ENCODE measurements around the gene ZNF831. TPM values are rescaled to one million over a fixed set of nuclear protein-coding genes. Genes with fewer than 3 reads are reported as not detected.
A peak's percentile ranks its signal among the peaks of the same experiment; 100 is the strongest.

The ZNF831 gene
- total RNA-seq, 5 donors from 2014 or later (not counting 1 experiment from before 2014, with no cell fraction given), result 23.1 to 48.0 (median 29.7) TPM

GRCh38 chr20:59195316-59195993 lies 31.8 kb downstream of the ZNF831 start:
- Mint-ChIP-seq H3K27me3 (no peaks in the 10 kb centered on the region), H3K27ac (peak overlapping the region; percentile 39 to 58), H3K9me3 (peaks cover 1 to 10% (median 9%) of the 10 kb centered on the region in 3 donors), H3K36me3 (peaks cover 59% of the 10 kb centered on the region), H3K4me1 (peaks cover 0 to 5% (median 4%) of the 10 kb centered on the region in 3 donors), H3K4me3 (no peak overlapping the region)
- Histone ChIP-seq H3K27ac (ENCODE audit: low read length) (no peak overlapping the region), H3K4me1 (ENCODE audit: control insufficient read depth in 1 of 2, extremely low read depth in 1 of 2, insufficient read depth in 2 of 2, low read length in 2 of 2) (peaks cover 0 to 6% of the 10 kb centered on the region in 2 experiments), H3K4me3 (ENCODE audit: control insufficient read depth in 1 of 2, extremely low read depth in 1 of 2, low read length in 1 of 2) (no peak overlapping the region), H3K27me3 (replicated peaks in 1 of 2; ENCODE audit: control insufficient read depth in 2 of 2, extremely low read depth in 1 of 2, insufficient read depth in 2 of 2, low read length in 1 of 2) (no peaks in the 10 kb centered on the region), H3K9me3 (peaks cover 4% of the 10 kb centered on the region), H3K36me3 (ENCODE audit: control insufficient read depth in 2 of 2, extremely low read depth in 1 of 2, insufficient read depth in 1 of 2, low read length in 1 of 2) (peaks cover 5 to 56% of the 10 kb centered on the region in 2 donors)
- DNase-seq (no peak), ATAC-seq (replicated peaks in 1 of 4) (no peak)
- 91% methylated on average over 15 of the region's 18 CpGs for WGBS (ENCODE audit: insufficient coverage)
- ChIA-PET CTCF (no interaction called here), POLR2A (no interaction called here)

GRCh38 chr20:59204165-59204894 lies 40.7 kb downstream of the ZNF831 start:
- ATAC-seq (replicated peaks in 1 of 4) (no peak), DNase-seq (no peak)
- CTCF ChIA-PET, result interaction anchor here (0.6 to 4.6 kb wide), 4 partner anchors 62 to 172 kb away, joined by 3 to 92 read pairs (median 4); partner anchors contain the start of gene ATP5F1E (in 1 of the 2)
- Mint-ChIP-seq H3K4me3 (no peak overlapping the region), H3K4me1 (peaks cover 38 to 49% (median 41%) of the 10 kb centered on the region in 3 donors), H3K27ac (peak overlapping the region in 1 of 2 donors; percentile 53), H3K36me3 (peaks cover 58% of the 10 kb centered on the region), H3K27me3 (no peaks in the 10 kb centered on the region), H3K9me3 (peaks cover 4 to 13% (median 11%) of the 10 kb centered on the region in 3 donors)
- no peak overlapping the region for H3K27ac ChIP-seq (ENCODE audit: low read length)
- peaks cover 18 to 31% of the 10 kb centered on the region in 2 experiments for H3K4me1 ChIP-seq (ENCODE audit: control insufficient read depth in 1 of 2, extremely low read depth in 1 of 2, insufficient read depth in 2 of 2, low read length in 2 of 2)
- no peak overlapping the region for H3K4me3 ChIP-seq (ENCODE audit: control insufficient read depth in 1 of 2, extremely low read depth in 1 of 2, low read length in 1 of 2)
- H3K36me3 ChIP-seq (ENCODE audit: control insufficient read depth in 2 of 2, extremely low read depth in 1 of 2, insufficient read depth in 1 of 2, low read length in 1 of 2), result peaks cover 0 to 65% of the 10 kb centered on the region in 2 donors
- POLR2A ChIA-PET, result interaction anchor here in 1 of 2 donors (1.0 kb wide), 1 partner anchor 45 kb away, joined by 4 read pairs; no protein-coding TSS in a partner anchor
- H3K9me3 ChIP-seq, result peaks cover 4% of the 10 kb centered on the region
- WGBS (ENCODE audit: insufficient coverage), result 85% methylated on average over 8 of the region's 10 CpGs
- H3K27me3 ChIP-seq (replicated peaks in 1 of 2; ENCODE audit: control insufficient read depth in 2 of 2, extremely low read depth in 1 of 2, insufficient read depth in 2 of 2, low read length in 1 of 2), result no peaks in the 10 kb centered on the region

- peaks cover 18 to 31% of the 10 kb centered on the region in 2 experiments for H3K4me1 ChIP-seq (ENCODE audit: control insufficient read depth in 1 of 2, extremely low read depth in 1 of 2, insufficient read depth in 2 of 2, low read length in 2 of 2)
- H3K4me1 Mint-ChIP-seq, result peaks cover 38 to 49% (median 41%) of the 10 kb centered on the region in 3 donors
- H3K4me3 ChIP-seq (ENCODE audit: control insufficient read depth in 1 of 2, extremely low read depth in 1 of 2, low read length in 1 of 2), result no peak overlapping the region
- H3K36me3 Mint-ChIP-seq, result peaks cover 58% of the 10 kb centered on the region
- H3K4me3 Mint-ChIP-seq, result peak overlapping the region in 1 of 3 donors; percentile 17
- no peaks in the 10 kb centered on the region for H3K27me3 Mint-ChIP-seq
- H3K9me3 ChIP-seq, result peaks cover 2% of the 10 kb centered on the region
- 57% methylated on average over 5 of the region's 6 CpGs for WGBS (ENCODE audit: insufficient coverage)
- peaks cover 4 to 6% (median 5%) of the 10 kb centered on the region in 3 donors for H3K9me3 Mint-ChIP-seq
- H3K27me3 ChIP-seq (replicated peaks in 1 of 2; ENCODE audit: control insufficient read depth in 2 of 2, extremely low read depth in 1 of 2, insufficient read depth in 2 of 2, low read length in 1 of 2), result no peaks in the 10 kb centered on the region
- DNase-seq (peak in 1 of 35 experiments; percentile 41), ATAC-seq (replicated peaks in 1 of 4) (peak in 2 of 4 experiments; percentile 17 to 19)
- no peak overlapping the region for H3K27ac ChIP-seq (ENCODE audit: low read length)
- ChIA-PET POLR2A (interaction anchor here in 1 of 2 donors (1.0 kb wide), 1 partner anchor 46 kb away, joined by 4 read pairs; no protein-coding TSS in a partner anchor), CTCF (interaction anchor here (0.6 to 4.6 kb wide), 4 partner anchors 63 to 173 kb away, joined by 3 to 92 read pairs (median 4); partner anchors contain the start of gene ATP5F1E (in 1 of the 2))
- peaks cover 1 to 67% of the 10 kb centered on the region in 2 donors for H3K36me3 ChIP-seq (ENCODE audit: control insufficient read depth in 2 of 2, extremely low read depth in 1 of 2, insufficient read depth in 1 of 2, low read length in 1 of 2)
- peak overlapping the region; percentile 76 to 82 for H3K27ac Mint-ChIP-seq
Measured at GRCh38 chr20:59205044-59205443, 41.4 kb downstream of the ZNF831 start.

- H3K27ac Mint-ChIP-seq, result peak overlapping the region; percentile 73 to 88
- ChIA-PET CTCF (interaction anchor here (0.7 to 4.6 kb wide), 24 partner anchors 10 to 337 kb away, joined by 3 to 92 read pairs (median 6); partner anchors contain the start of genes ATP5F1E (in 1 of the 2) and ZNF831 (in 1 of the 2)), POLR2A (interaction anchor here (0.5 to 2.1 kb wide), 5 partner anchors 21 to 119 kb away, joined by 3 to 6 read pairs (median 3); no protein-coding TSS in a partner anchor)
- H3K4me1 Mint-ChIP-seq, result peaks cover 36 to 44% (median 41%) of the 10 kb centered on the region in 3 donors
- H3K27ac ChIP-seq (ENCODE audit: low read length), result peak overlapping the region; percentile 30
- WGBS (ENCODE audit: insufficient coverage), result no CpG with 5 or more reads among the region's 2 CpGs
- H3K36me3 ChIP-seq (ENCODE audit: control insufficient read depth in 2 of 2, extremely low read depth in 1 of 2, insufficient read depth in 1 of 2, low read length in 1 of 2), result peaks cover 4 to 74% of the 10 kb centered on the region in 2 donors
- no peaks in the 10 kb centered on the region for H3K27me3 Mint-ChIP-seq
- peak overlapping the region in 1 of 3 donors; percentile 56 for H3K4me3 Mint-ChIP-seq
- ATAC-seq (replicated peaks in 1 of 4), result peak in 1 of 4 experiments; percentile 11
- DNase-seq, result no peak
- H3K4me1 ChIP-seq (ENCODE audit: control insufficient read depth in 1 of 2, extremely low read depth in 1 of 2, insufficient read depth in 2 of 2, low read length in 2 of 2), result peaks cover 18 to 31% of the 10 kb centered on the region in 2 experiments
- peaks cover 52% of the 10 kb centered on the region for H3K36me3 Mint-ChIP-seq
- no peak overlapping the region for H3K4me3 ChIP-seq (ENCODE audit: control insufficient read depth in 1 of 2, extremely low read depth in 1 of 2, low read length in 1 of 2)
- H3K9me3 ChIP-seq, result no peaks in the 10 kb centered on the region
- H3K9me3 Mint-ChIP-seq, result no peaks in the 10 kb centered on the region
- no peaks in the 10 kb centered on the region for H3K27me3 ChIP-seq (replicated peaks in 1 of 2; ENCODE audit: control insufficient read depth in 2 of 2, extremely low read depth in 1 of 2, insufficient read depth in 2 of 2, low read length in 1 of 2)
Measured at GRCh38 chr20:59207235-59207634, 43.6 kb downstream of the ZNF831 start.

DNA sequence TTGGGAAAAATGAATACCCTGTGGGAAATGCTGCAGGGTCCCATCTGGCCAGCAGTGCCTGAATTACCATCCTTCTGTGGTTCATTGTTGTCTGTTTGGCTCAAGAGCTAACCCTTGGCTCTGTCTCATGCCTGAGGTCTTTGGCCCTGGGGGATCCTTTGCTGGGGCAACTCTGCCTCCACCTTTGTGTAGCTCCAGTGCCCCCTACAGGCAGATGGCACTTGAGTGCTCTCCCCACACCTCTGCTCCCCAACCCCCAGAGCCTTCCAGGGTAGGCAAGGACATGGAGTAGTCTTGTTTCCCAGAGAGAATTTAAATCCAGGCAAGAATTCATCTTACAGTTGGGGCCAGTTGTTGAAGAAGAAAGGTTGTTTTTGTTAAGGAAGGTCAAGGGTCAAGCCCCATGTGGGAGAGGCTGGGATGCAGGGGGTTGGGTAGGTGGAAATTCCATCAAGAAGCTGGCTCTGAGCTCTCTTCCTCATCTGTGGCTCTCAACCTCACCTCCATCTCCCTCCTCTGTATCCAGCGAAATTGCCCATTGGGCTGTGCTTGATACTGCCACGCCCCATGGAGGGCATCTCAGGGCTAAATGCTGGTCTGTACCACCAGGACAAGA lies 44.2 kb downstream of the ZNF831 start:
- no peaks in the 10 kb centered on the region for H3K27me3 ChIP-seq (replicated peaks in 1 of 2; ENCODE audit: control insufficient read depth in 2 of 2, extremely low read depth in 1 of 2, insufficient read depth in 2 of 2, low read length in 1 of 2)
- H3K27ac ChIP-seq (ENCODE audit: low read length), result peak overlapping the region; percentile 30
- Mint-ChIP-seq H3K4me3 (peak overlapping the region in 1 of 3 donors; percentile 56), H3K36me3 (peaks cover 57% of the 10 kb centered on the region), H3K27ac (peak overlapping the region; percentile 73 to 88), H3K9me3 (no peaks in the 10 kb centered on the region), H3K4me1 (peaks cover 36 to 41% (median 41%) of the 10 kb centered on the region in 3 donors), H3K27me3 (no peaks in the 10 kb centered on the region)
- no peaks in the 10 kb centered on the region for H3K9me3 ChIP-seq
- peaks cover 4 to 79% of the 10 kb centered on the region in 2 donors for H3K36me3 ChIP-seq (ENCODE audit: control insufficient read depth in 2 of 2, extremely low read depth in 1 of 2, insufficient read depth in 1 of 2, low read length in 1 of 2)
- DNase-seq, result peak; percentile 61 to 90 (median 80)
- no peak overlapping the region for H3K4me3 ChIP-seq (ENCODE audit: control insufficient read depth in 1 of 2, extremely low read depth in 1 of 2, low read length in 1 of 2)
- 100% methylated on average over 2 of the region's 2 CpGs for WGBS (ENCODE audit: insufficient coverage)
- ATAC-seq (replicated peaks in 1 of 4), result peak; percentile 90 to 98 (median 92)
- POLR2A ChIA-PET, result interaction anchor here (0.5 to 2.1 kb wide), 5 partner anchors 37 to 309 kb away, joined by 3 to 6 read pairs (median 3); no protein-coding TSS in a partner anchor
- peaks cover 18 to 31% of the 10 kb centered on the region in 2 experiments for H3K4me1 ChIP-seq (ENCODE audit: control insufficient read depth in 1 of 2, extremely low read depth in 1 of 2, insufficient read depth in 2 of 2, low read length in 2 of 2)
- CTCF ChIA-PET, result interaction anchor here (0.5 to 4.6 kb wide), 31 partner anchors 10 to 337 kb away, joined by 3 to 92 read pairs (median 5); partner anchors contain the start of genes ATP5F1E (in 1 of the 2) and ZNF831 (in 1 of the 2)

All from T-cell (primary cell).